GM18517 (cell line): ENCODE results near the gene UNKL.

ENCODE experiments used
- ATAC-seq: cut with Tn5 transposase; IDR thresholded peaks from one replicate; pipeline ENCODE4 v1.9.1; 2021; ENCODE audit warnings: mild to moderate bottlenecking, moderate library complexity; ENCODE audit not compliant: unreplicated experiment

The UNKL gene

DNA sequence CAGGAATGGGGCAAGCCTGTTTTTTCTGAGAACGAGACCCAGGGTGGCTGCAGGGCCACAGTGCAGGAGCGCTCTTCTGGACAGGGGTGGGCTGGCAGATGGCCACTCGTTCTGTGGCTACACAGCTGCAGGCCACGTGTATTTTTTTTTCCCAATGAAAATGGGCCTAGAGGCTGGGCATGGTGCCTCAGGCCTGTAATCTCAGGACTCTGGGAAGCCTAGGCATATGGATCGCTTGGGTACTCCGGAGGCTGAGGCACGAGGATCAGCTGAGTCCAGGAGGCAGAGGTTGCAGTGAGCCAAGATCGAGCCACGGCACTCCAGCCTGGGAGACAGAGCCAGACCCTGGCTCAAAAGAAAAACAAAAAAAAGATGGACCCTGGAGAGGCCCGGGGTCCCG is 6.8 kb downstream of the UNKL start:
- peak; percentile 17 for ATAC-seq

DNA sequence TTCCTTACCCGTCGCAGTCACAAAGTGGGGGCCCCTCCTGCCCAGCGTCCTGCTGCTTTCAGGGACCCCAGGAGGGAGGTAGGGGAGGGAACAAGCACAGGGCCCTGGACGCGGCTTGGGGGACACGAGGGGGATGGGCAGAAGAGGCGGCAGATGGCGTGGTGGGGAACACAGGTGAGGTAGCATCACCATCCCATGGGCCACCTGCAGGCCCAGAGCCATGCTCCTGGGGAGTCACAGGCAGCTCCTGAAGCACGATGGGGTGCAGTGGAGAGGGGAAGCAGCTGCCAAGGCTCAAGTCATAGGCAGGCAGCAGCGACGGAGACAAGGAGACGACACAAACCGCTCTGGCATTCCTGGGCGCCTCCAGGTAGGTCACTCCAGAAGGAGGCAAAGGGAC is 10.8 kb downstream of the UNKL start:
- no peak for ATAC-seq

DNA sequence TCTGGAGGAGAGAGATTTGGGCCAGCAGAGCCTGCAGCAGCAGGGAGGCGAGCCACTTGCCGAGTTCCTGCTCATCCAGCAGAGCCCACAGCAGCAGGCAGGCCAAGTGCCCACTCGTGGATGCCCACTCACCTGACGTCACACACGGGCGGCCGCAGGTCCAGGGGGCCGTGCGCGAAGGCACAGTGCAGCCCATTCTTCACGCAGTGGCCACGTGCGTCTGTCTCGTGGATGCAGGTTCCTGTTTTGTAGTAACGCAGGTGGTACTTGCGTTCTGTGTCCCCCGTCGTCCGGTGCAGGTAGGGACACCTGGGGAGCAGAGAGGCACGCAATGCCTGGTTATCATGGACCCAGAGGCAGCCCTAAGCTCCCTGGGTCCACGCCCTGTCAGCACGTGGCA is 11.5 kb downstream of the UNKL start:
- no peak for ATAC-seq

DNA sequence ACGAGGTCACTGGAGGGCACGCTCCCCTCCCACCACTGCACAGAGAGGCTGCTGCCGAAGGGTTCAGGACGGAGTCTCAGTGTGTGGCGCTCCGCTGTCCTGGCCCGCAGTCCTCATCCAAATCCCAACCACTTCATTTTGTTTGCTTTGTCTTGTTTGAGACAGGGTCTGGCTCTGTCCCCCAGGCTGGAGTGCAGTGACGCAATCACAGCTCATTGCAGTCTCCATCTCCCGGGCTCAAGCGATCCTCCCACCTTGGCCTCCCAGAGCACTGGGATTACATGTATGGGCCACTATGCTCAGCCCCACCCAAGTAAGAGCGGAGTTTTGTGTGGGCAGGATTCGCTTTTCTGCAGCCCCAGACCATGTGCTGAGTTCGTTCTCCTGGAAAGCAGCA is 12.7 kb downstream of the UNKL start:
- ATAC-seq: no peak

DNA sequence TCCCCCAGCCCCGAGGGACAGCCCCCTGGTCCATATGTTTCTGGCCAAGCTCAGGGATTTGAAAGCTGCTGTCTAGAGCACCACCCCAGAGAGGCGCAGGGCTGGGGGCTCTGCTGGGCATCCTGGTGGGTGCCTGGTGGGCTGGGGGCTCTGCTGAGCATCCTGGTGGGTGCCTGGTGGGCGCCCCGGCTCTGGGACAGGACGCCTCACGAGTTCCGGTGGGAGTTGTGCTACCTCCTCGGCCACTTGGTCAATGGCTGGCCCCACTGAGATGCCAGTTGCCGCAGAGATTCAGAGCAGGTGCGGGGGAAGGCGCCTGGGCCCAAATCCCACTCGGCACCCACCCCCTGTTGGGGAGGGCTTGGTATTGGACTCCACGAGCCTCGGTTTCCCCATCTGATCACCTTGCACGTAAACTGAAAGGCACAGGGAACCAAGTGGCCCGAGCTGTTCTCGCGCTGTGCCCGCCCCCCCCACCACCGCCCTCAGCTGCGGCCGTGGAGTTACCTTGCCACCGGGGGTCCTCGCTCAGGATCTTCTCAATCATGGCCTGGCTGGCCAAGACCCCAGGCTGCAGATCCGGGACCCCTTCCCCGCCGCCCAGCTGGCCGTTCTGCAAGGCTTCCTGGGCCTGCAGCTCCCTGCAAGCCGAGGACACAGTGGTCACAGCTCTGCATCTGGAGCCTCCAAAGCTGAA is 13.3 kb downstream of the UNKL start:
- no peak for ATAC-seq

DNA sequence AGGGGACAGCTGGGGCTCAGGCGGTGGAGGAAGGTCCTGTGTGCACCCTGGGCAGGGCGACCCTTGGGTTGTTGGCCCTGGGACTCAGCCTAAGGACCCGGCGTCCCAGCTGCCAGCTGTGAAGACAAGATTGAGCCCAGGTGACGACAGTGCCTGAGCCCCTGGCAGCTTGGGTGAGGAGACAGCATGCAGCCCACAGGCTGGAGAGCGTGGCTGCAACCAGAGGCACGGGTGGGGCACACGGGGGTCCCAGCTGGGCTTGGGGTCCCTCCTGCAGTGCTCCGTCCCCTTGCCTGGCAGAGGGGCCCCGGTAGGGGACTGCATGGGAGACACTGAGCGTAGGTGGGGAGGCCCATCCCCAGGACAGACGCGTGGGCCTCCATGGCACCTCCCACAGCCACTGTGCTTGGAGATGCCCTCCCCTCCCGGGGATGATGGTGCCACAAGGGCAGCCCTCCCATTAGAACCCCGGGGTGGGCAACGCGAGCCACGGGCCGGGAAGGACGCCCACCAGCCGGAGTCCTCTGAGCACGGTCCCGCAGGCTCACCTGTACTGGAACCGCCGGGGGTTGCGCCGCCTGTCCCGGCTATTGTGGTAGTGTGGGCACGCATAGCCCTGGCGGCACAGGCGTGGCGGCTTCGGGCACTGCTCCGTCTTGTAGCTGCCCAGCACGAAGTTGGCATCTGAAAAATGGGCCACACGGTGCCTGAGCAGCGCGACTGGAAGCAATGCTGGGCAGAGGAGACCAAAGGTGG is 15.5 kb downstream of the UNKL start:
- ATAC-seq: no peak

DNA sequence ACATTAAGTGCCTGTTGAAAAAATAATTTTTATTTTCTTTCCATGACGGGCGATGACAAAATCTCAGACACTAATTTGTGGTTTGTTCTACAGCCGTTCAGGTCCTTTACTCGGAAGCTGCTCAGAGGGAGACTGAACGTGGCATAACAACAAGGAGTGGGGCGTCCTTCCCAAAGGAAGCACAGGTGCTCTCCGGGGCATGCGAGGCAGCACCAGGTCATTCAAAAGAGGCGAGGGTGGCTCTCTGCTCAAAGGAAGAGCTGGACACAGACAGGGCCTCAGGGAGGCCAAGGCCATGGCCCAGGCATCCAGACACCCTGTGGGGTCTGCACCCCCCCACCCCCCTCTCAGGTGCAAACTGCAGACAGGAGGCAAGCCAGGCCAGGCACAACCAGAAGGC is 16.2 kb downstream of the UNKL start:
- no peak for ATAC-seq

DNA sequence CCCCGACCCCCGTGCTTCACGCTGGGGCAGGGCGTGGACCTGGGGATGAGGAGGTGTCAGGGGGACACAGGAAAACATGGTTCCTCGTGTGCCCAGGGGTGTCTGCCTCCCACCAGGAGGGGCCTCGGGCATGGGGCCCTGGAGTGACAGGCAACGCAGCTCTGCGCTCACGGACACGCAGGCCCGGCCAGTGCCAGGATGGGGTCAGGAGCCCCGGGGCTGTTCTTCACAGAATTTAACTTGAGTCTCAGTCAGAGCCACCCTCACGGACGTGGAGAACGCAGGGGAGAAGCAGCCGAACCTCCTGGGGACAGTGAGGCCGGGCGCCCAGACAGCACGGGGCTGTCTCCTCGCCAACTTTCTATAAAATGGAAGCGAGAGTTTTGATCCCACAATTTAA is 16.7 kb downstream of the UNKL start:
- ATAC-seq: no peak

DNA sequence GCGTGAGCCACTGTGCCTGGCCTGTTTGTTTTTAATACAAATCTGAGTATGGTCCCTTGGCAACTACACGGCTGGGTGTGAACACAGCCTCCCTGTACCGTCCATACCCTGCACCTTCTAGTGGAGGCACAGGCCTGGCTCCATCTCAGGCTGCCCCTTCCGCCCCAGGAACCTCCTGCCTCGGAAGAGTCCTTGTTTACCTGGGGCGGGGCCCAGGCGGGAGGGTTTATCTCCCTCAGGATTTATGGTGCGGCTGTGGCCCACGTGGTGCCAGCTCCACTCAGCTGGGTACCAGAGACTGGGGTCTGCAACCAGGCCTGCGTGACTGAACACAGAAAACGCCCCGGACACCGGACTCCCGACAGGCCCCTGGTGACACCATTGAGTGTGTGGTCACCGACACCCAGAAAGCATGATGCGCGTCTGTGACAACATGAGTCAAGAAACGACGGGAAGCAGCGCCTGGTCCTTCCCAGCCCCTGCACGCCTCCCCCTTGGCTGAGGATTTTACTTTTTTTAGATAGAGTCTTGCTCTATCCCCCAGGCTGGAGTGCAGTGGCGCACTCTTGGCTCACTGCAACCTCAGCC is 19.0 kb downstream of the UNKL start:
- no peak for ATAC-seq

DNA sequence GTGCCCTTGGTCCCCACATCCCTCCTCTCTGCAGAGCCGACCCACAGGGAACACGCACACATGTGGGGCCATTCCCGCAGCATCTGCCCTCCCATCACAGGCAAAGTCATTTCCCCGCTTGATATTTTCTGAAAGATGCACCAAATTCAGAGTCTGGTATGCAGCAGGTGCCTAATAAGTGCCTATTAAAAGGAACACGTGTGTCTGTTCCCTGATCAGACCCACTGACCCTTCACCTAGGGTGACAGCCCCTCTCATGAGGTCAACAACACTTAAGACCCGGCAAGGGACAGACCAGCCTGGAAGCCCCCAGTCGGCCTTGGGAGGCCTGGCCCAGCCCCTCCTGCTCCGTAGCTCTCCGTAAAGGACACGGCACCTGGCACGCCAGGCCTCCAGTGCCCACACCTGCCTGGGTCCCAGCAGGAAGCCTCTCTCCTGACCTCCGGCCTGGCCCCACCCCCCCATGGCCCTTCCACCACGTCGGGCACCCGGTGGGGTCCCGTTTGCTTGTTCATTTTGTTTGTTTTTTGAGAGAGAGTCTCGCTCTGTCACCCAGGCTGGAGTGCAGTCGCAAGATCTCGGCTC is 20.0 kb downstream of the UNKL start:
- ATAC-seq: no peak

DNA sequence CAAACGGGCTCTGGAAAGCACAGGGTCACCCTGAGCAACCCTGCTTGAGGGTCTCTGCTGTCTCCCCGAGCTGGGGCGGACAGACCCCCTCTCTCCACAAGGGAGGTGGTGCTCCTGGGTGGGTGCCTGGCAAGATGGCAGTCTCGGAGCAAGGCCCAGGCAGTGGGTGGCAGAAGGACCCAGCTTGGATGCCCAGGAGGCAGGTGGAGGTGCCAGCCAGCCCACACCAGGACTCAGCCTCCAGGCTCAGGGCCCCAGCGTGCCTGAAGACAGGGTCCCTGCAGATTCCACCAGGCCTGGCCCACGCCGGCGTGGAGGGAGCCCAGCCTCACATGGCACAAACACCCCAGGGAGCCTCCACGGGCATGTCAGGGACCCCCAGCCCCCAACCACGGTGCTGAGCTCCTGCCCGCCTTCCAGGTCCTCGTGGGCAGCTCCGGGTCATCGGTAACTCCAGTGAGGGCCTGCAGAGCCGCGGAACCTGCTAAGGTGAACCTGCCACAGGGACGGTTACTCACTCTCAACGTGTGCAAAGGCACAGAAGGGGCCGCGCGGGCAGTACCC is 20.8 kb downstream of the UNKL start:
- no peak for ATAC-seq

DNA sequence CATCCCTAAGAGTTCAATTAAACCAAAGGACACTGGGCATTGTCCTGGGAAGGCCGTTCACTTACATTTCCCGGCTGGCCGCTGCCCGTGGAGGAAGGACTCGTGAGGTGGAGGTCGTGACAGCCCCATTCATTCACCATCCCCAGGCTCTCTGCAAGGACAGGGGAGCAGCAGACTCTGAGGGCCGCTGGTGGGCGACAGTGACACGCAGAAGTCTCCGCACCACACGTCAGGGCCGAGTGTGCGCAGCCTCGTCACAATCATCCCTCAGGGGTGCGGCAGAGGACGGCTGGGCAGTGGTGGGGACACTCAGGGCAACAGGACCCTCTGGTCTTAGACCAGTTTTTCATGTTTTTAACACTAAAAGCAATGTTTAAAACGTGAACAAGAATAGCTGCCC is 21.7 kb downstream of the UNKL start:
- ATAC-seq: no peak

DNA sequence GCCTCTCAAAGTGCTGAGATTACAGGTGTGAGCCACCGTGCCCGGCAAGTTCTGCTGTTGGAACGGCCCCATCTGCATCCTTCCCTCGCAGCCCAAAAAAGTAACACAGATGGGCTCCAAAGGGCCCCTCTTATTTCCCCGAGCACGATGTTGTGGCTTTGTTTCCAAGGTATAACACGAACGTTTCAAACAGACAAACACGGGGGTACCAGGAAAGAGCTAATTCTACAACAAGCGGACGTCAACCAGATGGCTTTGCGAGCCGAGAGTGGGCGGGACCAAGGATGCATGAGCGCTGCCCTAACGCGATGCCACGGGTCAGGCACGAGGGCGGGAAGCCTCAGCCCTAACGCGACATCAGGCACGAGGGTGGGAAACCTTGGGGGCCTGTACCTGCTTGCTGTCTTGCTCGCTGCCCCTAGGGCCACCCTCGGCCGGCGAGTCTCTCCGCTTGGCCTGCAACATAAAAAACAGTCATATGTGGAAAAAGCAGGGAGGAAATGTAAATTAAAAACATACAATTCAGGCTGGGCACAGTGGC is 24.2 kb downstream of the UNKL start:
- no peak for ATAC-seq

DNA sequence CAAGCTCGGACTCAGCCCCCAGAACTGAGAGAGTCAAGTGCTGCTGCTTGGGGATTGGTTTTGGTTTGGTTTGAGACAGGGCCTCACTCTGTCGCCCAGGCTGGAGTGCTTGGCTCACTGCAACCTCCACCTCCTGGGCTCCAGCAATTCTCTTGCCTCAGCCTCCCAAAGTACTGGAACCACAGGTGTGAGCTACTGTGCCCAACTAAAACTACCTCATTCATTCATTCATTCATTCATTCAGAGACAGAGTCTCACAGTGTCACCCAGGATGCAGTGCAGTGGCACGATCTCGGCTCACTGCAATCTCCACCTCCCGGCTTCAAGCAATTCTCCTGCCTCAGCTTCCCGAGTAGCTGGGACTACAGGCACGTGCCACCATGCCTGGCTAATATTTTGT is 24.7 kb downstream of the UNKL start:
- ATAC-seq: no peak

DNA sequence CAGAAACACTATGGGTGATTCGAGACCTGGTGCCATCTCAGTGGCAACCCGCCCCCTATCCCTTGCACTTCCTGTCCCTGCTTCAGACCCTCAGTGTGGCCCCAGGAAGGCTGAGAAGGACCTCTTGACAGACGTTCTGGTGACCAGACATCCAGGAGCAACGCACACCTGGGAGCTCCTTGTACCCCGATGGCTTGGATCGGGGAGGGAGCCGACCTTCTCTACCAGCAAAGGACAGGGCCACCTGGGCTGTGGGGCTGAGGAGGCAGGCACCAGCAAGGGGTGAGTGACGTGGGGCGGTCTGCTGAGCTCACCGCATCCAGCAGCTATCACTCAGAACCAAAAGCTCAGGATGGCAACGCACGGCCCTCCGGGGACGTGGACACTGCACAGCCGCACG is 27.2 kb downstream of the UNKL start:
- no peak for ATAC-seq

DNA sequence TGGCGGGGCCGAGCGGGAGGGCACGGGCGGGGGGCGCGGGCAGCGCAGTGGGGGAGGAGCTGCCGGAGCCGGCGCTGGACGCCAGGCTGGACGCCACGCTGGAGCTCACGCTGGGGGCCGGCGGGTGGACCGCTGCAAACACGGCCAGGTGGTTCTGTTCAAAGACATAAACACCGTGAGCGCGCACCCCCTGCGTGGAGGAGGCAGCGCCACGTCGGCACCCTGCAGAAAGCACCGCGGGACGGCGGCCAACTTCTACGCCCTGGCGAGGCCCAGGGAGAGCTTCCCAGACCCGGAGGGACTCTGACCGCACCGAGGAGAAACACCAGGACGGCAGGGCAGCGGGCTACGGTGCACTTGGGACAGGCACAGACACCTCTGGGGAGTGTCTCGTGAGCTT is 29.3 kb downstream of the UNKL start:
- ATAC-seq: no peak

DNA sequence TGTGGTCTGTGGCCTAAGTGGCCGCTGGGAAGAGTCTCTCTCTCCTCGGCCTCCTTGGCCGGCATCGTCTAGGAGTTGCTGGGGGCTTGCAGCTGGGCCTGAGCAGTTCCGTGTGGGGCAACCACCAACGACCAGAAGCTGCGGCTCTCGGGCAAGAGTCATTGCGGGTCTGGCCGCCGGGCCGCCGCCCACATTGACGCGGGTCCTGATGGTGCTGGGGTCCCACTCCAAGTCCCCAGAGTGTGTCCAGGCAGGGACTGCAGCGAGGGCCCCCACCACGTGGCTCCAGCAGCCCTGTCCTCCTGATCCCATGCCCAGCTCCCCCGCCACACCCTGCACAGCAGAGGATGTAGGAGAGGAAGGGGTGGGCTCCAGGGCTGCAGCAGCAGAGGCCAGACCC is 30.9 kb downstream of the UNKL start:
- no peak for ATAC-seq

DNA sequence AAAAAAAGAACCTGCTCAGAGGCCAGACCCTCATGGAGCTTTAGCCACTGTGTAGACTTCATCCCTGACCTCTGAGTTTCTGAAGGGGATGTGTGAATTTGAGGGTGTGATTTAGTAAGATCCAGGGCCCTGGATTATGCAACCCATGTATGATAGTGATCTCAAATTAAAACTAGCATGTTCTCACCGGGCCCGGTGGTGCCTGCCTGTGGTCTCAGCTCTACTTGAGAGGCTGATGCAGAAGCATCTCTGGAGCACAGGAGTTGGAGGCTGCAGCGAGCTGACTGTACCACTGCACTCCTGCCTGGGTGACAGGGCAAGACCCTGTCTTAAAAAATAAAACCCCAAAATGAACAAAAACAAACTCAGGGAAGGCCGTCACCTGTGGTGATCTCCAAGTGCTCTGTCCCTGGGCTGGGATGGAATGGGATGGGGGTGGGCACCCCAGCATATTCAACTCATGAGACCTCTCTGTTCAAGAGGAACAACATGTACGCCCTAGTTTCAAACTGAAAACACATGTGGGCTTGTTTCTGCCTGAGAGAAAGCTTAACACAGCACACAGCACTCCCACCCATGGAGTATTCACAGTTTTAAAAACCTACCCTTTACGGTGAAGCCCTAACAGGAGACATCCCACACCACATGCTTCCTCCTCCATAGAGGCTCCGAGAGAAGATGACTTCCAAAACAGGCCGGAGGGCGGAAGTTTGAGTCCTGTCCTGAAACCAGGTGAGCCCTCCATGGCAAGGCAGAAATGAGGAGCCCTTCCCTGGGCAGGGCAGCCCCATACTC is 32.7 kb downstream of the UNKL start:
- ATAC-seq: no peak

DNA sequence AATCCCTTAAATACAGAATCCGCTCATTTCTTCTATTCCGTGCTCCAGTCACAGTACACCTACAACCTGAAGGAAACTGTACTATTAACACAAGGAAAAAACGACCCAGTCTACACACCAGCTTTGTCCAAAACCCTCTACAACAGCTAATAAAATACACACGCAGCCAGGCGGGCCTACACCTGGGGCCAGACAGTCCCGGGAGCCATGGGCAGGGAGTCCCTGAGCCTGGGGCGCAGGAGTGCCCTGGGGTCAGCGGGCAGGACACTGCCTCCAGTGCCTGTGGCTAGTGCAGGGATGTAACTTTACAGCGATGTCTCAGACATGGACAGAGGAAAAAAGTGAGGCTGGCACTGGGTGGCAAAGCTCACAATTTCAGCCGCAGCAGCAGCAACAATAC is 34.3 kb downstream of the UNKL start:
- no peak for ATAC-seq

DNA sequence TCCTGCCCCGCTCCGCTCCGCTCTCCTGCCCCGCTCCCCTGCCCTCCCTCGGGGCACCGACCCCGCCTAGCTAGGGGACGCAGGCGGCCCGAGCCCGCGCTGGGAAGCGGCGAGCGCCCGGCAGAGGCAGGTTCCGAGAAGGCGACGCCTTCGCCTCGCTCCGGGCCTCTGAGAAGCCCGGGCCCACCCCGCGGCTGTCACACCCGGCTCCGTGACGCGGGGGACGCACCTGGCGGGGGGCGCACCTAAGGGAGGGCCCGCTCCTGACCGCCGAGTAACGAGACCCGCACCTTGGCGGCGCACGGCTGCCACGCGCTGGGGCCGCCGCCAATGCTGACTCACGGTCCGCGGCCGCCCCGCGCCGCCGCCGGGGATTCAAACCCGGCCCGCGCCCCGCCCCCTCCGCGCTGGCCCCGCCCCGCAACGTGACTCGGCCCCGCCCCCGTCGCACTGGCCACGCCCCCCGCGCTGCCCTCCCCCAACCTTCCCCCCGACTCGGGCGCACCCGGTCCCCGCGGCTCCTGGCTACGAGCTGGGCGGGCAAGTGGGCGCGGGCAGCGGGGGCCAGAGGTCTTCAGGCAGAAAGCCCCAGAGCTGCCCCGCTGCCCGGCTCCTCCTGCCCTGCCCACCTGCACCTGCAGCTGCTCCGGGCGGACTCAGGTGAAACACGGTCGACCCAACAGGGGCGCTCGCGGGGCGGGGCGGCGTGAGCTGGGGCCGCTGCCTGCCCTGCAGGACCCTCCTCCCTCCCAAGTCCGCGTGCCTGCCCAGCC is 35.0 kb downstream of the UNKL start:
- ATAC-seq: no peak
